GM18867 (cell line): ENCODE measurements around the gene ACSL1.
A peak's percentile ranks its signal among the peaks of the same experiment; 100 is the strongest.
"Not testable (repeated sequence)": the region's sequence is repeated elsewhere in the genome, so short reads cannot be mapped to it uniquely, and the experiment has no call there.

Source experiments
- ATAC-seq: cut with Tn5 transposase; IDR thresholded peaks from one replicate; pipeline ENCODE4 v1.9.1; 2021; ENCODE audit warnings: mild to moderate bottlenecking, moderate library complexity; ENCODE audit not compliant: unreplicated experiment

ACSL1 gene

DNA sequence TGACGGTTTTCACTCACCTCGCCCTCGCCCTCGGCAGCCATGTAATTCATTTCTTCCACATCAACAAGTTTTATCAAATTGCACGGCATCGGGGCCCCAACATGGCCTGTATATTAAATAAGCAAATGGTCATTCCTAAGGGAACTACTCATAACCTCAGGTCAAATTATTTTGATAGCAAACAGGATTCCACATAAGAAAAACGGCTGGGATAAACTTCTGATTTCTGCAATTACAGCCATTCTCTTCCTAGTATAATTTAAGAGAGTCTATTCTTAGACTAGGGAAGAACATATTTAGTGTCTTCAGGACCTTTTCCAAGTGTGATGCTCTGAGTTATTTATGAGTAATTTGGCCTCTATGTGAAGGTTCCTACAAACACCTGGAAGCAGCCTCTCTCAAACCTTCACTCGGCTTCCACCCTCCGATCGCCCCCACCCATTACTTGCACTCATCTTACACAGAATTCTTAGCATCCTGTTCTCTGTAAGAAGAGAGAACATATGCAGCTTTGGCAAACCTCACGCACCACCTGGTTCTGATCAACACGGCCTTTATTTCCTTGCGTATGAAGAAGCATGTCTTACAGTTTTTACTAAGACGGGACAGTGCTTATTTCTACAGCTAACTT is 62.5 kb downstream of the ACSL1 start:
- no peak for ATAC-seq

DNA sequence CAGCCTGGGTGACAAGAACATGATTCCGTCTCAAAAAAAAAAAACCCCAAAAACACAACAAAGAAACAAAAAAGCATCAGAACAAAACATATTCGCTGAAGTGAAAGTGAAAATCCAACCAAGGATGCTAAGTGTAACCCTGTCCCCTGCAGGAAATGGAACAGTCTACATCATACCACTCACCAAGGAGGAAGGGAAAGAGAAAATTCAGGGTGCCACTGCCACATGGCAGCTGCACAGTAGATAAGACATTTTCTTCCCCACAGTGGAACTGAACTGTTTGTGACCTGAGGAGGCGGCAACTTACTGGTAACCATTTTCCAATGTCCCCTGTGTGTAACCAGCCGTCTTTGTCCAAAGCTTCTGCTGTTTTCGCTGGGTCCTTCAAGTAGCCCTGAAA is 63.7 kb downstream of the ACSL1 start:
- peak; percentile 96 for ATAC-seq

DNA sequence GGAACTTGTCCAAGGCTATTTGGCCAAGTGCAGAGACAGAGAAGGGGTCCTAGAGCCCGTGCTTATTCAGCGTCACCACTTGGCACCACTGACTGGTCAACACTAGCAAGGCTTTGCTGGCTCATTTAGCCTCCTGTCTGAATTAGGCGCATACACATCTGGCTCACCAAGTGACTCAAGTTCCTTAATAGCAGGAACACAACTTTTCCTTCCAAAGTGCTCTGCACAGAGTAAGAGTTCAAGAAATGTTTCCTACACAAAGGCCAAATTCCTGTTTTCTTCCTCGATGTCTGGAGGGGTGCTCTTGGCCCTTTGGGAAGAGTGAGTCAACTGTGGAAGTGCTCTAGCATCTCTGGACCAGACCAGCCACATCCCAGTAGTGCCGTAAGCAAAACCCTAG is 65.1 kb downstream of the ACSL1 start:
- no peak for ATAC-seq

DNA sequence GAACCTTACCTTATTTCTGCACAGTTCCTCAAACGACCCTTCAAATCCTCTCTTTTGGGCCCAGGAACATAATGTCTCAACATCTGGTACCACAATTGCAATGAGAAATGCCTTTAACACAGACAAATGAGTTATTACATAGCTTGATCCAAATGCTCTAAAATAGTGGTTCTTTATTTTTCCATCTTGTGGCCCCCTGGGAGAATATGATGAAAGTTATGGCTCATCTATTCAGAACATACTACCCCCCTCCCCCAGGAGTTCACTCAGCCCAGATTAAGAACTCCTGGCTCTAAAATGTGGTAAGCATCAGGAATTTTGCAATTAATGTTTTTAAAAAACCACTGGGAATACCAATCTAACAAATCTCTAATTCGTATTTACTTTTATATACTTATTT is 68.0 kb downstream of the ACSL1 start:
- ATAC-seq = no peak

DNA sequence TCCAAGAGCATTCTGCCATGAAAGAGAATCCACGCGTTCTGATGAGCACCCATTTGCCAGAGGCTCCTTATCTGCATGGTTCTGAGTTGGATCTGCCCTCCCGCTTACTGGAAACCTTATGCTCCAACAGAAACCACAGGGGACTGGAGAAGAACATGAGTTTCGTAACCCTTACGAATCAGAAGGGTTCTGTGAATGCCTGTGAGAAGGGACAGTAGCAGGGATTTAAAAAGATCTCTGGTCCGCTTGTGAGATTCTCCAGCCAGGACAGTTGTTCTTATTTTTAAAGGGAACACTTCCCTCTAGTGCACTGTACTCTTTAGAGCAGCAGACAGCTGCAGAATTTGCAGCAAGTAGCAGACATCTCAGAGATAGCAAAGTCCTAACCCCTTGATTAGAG is 69.4 kb downstream of the ACSL1 start:
- ATAC-seq = no peak

DNA sequence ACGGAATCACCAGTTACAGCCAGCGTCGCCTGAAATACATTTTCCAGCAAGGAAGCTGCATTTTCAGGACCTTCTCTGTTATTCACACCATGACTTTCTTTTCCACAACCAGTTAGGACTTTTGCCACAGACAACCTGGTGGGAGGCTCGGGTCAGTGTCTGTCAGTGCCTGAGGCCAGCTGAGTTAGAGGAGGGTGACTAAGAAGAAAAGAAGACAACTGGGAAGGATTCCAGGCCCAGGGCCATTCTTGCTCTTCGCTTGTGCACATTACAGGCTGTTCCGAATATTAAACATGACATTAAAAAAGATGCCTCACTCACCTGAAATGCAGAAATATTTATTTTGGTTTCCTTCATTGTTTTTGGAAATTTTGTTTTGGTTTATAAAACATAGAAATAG is 70.5 kb downstream of the ACSL1 start:
- ATAC-seq = no peak

DNA sequence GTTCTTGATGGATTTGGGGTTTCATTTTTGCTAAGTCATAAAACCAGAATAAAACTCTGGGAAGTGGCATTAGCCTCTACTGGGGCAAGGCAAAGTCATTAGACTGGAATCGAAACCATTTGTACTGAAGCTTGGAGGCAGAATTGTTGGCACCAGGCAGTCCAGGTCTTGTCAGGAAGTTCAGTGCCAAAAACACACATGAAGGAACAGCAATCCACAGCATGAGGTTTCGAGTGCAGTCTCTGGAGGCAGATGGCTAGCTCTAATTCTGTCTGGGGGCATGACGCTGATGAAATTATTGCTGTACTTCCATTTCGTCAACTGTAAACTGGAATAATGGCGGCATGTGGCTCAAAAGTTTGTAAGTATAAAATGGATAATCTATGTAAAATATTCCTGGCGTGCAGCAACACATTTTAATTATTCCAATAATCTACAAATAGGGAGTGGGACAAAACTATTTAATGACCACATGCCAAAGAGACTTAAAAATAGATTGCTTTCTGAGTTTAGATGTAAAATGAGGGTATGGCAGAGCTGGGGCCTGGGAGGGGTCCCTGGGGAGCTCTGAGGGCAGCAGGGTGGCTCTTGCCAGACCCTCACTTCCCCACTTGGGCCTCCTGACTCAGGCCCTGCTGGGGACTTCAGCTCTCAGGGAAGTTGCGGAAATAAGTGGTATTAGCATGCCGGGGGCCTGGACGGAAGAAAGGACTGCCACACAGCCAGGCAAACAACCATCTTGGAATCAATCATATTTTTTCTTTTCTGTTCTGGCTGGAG is 73.1 kb downstream of the ACSL1 start:
- ATAC-seq = no peak

DNA sequence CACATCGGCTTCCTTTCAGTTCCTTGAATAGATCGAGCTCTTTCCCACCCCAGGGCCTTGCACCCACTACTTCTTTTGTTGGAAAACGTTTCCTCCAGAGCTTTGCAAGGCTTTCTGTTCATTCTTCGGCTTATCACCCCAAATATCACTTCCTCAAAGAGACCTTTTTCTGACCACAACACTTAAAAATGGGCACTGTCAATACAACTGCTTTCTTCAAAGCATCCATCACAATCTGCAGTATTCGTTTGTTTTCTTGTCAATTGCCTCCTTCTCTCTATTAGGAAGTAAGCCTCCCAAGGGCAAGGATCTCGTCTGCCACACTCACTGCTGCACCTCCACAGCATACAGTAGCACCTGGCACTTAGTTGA is 74.2 kb downstream of the ACSL1 start:
- no peak for ATAC-seq

DNA sequence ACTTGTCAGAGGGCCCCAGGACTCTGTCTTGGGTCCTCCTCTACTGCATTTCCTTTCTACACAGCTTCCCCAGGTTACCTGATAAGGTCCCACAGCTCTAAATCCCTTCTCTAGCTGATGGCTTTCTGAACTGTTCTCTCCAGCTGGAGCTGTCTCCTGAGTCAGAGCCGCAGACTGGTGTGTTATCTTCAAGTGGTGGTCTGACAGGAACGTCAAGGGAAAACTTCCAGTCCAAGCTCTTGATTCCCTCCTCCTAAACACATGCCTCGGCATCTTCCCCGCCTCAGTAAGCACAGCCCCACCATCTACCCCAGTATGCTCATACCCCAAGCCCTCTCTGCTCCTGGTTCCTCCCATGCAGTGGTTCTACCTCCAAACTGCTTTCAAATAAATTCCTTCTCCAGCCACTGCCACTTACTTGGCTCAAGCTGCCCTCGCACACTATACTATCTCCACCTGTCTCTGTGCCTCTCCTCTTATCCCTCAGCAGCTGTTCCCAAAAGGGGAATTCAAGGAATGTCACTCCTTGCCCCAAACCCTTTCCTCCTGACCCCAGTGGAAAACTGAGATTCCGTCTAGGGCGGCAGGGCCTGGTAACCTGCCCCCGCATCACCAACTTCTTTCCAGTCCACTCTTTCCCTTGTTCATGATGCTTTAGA is 74.7 kb downstream of the ACSL1 start:
- no peak for ATAC-seq

DNA sequence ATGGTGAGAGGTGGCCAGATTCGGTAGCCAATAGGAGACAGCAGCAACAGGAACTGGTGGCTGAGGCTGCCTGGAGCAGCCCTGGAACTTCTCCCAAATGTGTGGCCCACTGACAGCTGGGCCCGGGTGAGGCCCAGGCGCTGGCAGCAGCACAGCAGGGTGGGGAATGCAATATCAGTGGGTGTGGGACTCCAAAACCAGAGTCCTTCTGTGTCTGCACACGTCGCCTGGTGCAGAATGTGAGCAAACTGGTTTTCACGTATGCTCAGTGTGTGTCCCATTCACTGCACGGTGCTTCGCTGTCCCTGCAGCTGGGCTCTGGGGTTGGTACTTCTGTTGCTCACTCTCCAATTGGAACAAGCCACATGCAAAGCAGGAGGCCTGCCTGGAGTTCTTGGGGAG is 77.5 kb downstream of the ACSL1 start:
- ATAC-seq = no peak

DNA sequence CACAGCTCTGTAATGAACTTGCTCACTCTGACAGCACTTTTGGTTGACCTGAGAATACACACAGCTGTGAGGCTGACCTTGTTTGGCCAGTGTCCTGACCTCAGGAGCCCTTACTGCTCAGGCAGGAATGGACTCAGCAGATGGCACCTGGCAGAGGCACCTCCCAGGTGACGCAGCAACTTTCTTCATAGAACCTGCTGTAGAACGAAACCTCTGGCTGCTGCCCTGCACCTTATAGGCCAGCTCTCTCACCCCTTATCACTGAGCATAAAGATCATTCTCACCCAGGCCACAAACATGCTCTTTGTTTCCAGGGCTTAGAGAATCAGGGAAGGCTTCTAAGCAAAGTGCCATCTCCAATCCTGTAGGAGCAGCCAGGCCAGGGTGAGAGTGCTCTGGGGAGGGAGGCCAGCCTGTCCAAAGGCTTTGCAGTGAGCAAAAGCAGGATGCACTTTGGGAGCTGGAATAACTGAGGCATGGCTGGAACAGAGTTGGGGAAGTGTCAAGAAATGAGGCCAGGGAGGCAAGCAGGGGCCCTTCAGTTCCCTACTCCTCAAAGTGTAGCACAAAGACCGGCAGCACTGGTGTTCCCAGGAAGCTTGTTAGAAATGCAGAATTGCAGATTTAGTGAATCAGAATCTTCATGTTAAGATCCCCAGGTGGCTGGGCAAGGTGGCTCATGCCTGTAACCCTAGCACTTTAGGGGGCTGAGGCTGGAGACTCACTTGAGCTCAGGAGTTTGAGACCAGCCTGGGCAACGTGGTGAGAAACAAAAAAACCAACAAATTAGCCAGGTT is 78.5 kb downstream of the ACSL1 start:
- peak; percentile 40 for ATAC-seq

DNA sequence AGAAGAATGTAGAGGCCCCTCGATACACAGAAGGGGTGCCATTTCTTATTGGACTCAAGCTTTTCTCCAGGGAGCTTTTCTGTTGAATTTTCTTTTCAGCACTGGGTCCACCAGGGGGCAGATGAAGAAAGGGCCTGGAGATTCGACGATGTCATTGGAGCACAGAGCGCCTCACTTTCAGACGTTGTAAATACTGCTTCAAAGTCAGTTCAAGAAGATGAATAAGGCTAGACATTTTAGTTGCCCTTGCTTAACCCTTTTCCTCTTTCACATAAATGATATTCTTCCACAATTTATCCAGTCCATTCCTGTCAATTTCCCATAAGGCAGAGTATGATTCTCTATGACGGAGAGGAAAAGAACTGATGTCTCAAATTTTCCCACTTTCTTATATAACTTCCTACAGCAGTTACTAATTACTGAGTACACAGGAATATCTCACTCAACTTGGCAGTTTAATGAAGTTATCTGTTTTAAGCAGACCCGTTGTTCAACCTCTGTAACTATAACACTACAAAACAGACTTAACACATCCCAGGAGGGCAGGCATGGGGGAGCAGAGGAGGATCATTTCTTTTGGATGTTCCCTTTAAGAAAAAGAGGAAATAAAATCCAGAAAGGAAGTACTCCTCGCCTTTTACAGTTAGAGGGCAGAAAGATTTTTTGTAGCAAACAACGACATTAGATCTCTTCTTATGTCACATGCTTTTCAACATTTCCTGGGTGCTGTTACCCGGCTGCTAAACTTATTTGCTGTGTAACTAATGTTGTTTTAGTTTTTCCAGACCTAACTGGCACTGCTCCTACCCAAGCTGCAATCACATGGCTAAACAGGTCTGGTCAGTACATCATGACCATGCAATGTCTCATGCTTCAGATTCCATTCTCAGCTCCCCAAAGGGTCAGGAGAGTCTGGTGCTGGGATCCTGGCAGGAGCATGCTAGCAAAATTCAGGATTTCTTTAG is 79.7 kb downstream of the ACSL1 start:
- peak; percentile 60 for ATAC-seq

DNA sequence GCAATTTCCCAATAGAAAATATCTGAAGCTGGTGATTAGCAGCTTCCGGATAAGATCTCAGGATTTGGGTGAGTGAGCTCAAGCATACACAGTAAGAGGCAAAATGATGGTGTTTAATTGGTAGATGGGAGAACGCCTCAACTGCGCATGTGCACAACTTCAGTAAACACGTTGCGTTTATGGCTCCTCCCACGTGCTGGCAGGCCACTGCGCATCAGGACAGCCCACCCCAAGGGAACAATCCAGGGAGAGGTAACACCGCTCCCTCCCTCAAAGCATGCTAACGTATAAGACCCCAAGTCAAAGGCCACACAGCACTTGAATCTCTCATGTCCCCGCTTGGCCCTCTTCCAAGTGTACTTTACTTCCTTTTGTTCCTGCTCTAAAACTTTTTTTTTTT is 81.5 kb downstream of the ACSL1 start:
- ATAC-seq = no peak

DNA sequence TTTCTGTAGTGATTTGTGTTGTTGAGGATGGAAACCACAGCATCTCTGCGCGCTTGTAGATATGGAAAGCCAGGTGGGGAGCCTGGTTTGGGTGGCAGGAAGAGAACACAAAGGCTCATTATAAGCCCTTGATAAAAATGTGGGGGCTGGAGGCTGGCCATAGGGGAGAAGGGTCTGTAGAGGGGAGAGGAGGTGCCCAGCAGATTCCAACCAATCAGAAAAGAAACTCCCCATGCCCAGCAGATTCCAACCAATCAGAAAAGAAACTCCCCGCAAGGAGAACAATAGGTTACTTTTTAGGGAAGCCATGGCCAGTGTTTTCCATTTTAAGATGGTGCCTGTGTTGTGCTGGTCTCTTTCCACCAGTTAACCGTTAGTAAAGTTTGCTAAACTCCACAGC is 82.1 kb downstream of the ACSL1 start:
- ATAC-seq = no peak

DNA sequence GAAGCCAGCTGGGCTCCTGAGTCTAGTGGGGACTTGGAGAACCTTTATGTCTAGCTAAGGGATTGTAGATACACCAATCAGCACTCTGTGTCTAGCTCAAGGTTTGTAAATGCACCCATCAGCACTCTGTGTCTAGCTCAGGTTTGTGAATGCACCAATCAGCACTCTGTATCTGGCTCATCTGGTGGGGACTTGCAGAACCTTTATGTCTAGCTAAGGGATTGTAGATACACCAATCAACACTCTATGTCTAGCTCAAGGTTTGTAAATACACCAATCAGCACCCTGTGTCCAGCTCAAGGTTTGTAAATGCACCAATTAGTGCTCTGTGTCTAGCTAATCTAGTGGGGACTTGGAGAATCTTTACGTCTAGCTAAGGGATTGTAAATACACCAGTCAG is 84.1 kb downstream of the ACSL1 start:
- ATAC-seq = not testable (repeated sequence)

DNA sequence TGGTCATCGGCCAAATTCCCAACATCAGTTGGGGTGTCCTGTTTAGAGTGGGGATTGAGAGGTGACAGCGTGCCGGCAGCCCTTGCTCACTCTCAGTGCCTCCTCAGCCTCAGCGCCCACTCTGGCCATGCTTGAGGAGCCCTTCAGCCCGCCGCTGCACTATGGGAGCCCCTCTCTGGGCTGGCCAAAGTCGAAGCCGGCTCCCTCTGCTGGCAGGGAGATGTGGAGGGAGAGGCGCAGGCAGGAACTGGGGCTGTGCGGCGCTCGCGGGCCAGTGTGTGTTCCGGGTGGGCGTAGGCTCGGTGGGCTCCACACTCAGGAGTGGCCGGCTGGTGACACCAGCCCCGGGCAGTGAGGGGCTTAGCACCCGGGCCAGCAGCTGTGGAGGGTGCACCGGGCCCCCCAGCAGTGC is 84.8 kb downstream of the ACSL1 start:
- no peak for ATAC-seq

DNA sequence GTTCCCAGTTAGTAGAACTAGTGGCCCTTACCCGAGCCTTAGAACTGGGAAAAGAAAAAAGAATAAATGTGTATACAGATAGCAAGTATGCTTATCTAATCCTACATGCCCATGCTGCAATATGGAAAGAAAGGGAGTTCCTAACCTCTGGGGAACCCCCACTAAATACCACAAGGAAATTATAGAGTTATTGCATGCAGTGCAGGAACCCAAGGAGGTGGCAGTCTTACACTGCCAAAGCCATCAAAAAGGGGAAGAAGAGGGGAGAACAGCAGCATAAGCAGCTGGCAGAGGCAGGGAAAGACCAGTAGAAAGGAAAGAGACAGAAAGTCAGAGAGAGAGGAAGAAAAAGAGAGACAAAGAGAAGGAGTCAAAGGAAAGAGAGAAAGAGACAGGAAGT is 86.2 kb downstream of the ACSL1 start:
- not testable (repeated sequence) for ATAC-seq

DNA sequence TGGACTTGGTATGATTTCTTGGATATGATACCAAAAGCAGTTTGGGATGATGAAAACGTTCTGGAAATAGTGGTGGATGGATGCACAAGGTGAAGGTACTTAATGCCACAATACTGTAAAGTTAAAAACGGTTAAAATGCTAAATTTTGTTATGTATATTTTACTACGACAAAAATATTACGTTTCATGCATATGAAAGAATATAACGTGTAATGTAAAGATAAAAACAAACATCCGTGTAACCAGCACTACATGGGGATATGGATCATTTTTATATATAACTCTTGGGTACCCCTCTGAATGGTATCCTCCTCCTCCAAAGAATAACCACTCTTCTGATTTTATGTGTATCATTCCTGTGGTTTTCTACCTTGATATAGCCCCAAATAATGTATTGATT is 91.0 kb downstream of the ACSL1 start:
- no peak for ATAC-seq

DNA sequence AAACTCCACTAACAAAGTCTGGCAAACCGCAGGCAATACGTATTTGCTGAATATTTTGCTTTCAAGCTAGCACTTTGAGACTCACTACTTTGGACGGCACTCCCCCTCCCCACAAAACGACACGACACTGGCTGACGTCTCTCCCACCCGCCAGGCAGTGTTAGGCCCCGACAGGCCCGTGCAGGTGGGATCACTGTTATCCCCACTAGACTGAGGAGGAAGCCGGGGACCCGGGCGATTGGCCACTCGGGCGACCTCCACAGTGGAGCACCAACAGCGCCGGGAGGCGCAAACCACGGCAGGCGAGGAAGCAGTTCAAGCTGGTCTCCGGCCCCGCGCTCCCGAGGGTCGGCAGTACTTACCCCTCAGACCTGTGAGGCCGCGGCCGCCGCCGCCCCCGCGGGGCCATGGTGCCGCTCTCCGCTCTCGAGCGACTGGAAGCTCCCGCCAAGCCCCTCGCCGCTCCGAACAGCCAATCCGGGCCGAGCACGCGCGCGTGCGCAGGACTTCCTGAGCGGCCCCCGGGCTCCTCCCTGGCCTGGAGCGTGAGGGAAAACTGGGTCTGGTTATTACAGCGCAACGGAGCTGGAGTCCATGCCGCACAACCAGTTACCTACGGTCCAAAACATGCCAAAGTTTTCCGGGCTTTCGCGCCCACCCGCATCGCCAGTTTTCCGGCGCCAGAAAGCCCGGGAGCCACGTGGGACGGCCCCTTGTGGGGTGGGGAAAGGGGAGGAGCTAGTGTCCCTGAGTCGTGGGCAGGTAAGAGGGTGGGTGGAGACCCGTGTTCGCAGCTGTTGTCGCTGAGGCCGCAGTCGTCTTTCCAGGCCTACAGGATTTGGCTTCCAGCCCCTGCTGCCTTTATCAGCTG is 91.9 kb downstream of the ACSL1 start, which contains the start of gene CENPU:
Gene CENPU, minus strand, starts transcription at position 443 of the 871 bp plus-strand sequence. Its CDS starts 34 bp downstream, at position 409.
- ATAC-seq = peak; percentile 89
